Caco-2 (cell line): ENCODE results near the gene TMEM132D. TPM values are rescaled to one million over a fixed set of nuclear protein-coding genes. Genes with fewer than 3 reads are reported as not detected.

Source experiments
- BruUV-seq: library from RNA; stranded (reverse); fragments of 400-500 nt; replicated peaks from 2 replicates; lab custom pipeline; 2021; lab: Mats Ljungman, UMichigan
- CTCF ChIA-PET: fragments of 300-600 bp; sonication (Branson Sonifier 250); formaldehyde crosslinking; loops from one replicate; lab custom pipeline; 2022; ENCODE audit warnings: antibody characterized with exemption; lab: Charles Lee
- POLR2A ChIA-PET: fragments of 300-600 bp; sonication (Branson Sonifier 250); formaldehyde crosslinking; loops from one replicate; lab custom pipeline; 2022; ENCODE audit warnings: antibody characterized with exemption; lab: Charles Lee
- DNase-seq, 2 experiments: peaks; one replicate each; pipeline versions ENCODE4 v3.0.0 to v3.0.0-alpha.2; 2020 to 2022
- H3K27me3 ChIP-seq: replicated peaks from 2 replicates; pipeline ENCODE4 v1.6.0; 2011; ENCODE audit warnings: low read length; ENCODE audit not compliant: control insufficient read depth, insufficient read depth
- H3K36me3 ChIP-seq: 2 replicates; pipeline ENCODE4 v1.5.1; 2011; ENCODE audit warnings: low read length; ENCODE audit not compliant: control insufficient read depth, insufficient read depth
- H3K4me1 ChIP-seq: fragments of 250-450 bp; sonication (Bioruptor Pico); 2 replicates; pipeline ENCODE4 v1.5.1; 2020; ENCODE audit warnings: mild to moderate bottlenecking
- H3K4me3 ChIP-seq: 2 replicates; pipeline ENCODE4 v1.5.1; 2011; ENCODE audit warnings: low read depth, mild to moderate bottlenecking, control low read depth, low read length
- H3K9me3 ChIP-seq: fragments of 250-450 bp; sonication (Bioruptor Pico); 2 replicates; pipeline ENCODE4 v1.5.1; 2020; ENCODE audit warnings: mild to moderate bottlenecking, moderate library complexity
- H3K27ac Mint-ChIP-seq: one replicate; pipeline ENCODE4 v1.8.0; 2022; ENCODE audit warnings: mixed read lengths; ENCODE audit not compliant: unreplicated experiment
- H3K27me3 Mint-ChIP-seq: one replicate; pipeline ENCODE4 v1.8.0; 2022; ENCODE audit warnings: mixed read lengths; ENCODE audit not compliant: insufficient read depth, unreplicated experiment
- H3K36me3 Mint-ChIP-seq: one replicate; pipeline ENCODE4 v1.8.0; 2022; ENCODE audit warnings: mild to moderate bottlenecking, mixed read lengths; ENCODE audit not compliant: insufficient read depth, unreplicated experiment
- H3K4me1 Mint-ChIP-seq: one replicate; pipeline ENCODE4 v1.8.0; 2022; ENCODE audit warnings: low read depth, mixed read lengths; ENCODE audit not compliant: unreplicated experiment
- H3K4me3 Mint-ChIP-seq: one replicate; pipeline ENCODE4 v1.8.0; 2022; ENCODE audit warnings: mild to moderate bottlenecking, moderate library complexity, mixed read lengths; ENCODE audit not compliant: unreplicated experiment
- H3K9me3 Mint-ChIP-seq: one replicate; pipeline ENCODE4 v1.8.0; 2022; ENCODE audit warnings: mixed read lengths; ENCODE audit not compliant: unreplicated experiment
- intact Hi-C: fragments of 100-400 bp; cut with micrococcal nuclease; formaldehyde crosslinking; loops from one replicate; pipeline ENCODE4 v1.10.0; 2022; ENCODE audit not compliant: unreplicated experiment
- total RNA-seq: library from RNA; stranded (reverse); gene quantifications from 2 replicates; pipeline ENCODE4 v1.2.3, GENCODE V29; 2022
- TF ChIP-seq, protein P1 (sequence below), 2 experiments: fragments of 200-600 bp in 1 of 2; IDR thresholded peaks; 1 replicate in 1 of 2; 2 replicates in 1 of 2; pipeline versions ENCODE4 v1.5.1 to v1.8.0; 2011 to 2022; ENCODE audit warnings: antibody characterized with exemption in 1 of 2, control low read depth in 1 of 2, inconsistent platforms in 1 of 2, low read depth in 1 of 2, low read length in 1 of 2, mild to moderate bottlenecking in 1 of 2, moderate library complexity in 1 of 2; ENCODE audit not compliant: insufficient read depth in 1 of 2, severe bottlenecking in 1 of 2, unreplicated experiment in 1 of 2

Gene TMEM132D
- total RNA-seq, 1 experiment from 2014 or later = not detected

DNA sequence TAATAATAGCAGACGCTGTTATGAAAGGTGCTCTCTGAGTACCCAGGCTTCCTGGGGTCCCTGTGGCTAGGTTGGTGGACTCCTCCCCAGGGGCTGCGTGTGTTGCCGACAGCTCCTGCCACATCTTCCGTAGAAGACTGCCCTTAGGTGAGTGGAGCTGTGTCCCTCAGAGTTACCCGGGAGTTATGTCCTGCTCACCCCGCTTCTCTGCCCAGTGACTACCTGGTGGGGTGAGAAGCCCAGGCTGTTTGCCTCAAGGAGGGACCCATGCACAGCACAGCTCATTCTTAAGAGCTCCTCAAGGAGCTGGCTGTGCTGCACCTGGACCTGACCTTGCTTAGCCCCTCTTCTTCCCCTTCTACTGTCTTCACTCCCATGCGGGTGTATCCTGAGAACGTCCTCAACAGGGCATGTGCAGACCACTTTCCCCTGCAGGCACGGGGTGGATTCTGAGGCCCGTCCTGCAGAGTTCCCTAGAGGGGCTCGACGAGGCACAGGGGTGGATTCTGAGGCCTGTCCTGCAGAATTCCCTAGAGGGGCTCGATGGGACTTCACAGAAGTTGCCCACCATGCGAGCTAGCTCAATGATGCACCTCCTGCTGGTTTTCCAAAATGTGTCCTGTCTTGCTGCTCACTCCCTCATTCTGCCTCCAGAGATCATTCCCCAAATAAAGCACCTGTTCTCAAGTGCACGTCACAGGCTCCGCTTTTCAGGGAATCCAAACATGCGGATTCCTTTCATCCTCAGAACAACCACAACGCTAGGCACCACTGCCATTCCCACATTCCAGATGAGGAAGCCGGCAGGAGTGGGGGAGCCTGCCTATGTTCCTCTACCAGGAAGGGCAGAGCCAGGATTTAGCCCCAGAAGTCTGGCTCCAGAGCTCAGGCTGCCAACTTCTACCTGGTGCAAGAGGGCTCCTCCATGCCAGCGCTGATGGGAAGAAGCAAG is 818.7 kb downstream of the TMEM132D start:
- H3K27me3 ChIP-seq = no peaks in the 10 kb centered on the region
- no peak overlapping the region for H3K4me3 ChIP-seq
- Mint-ChIP-seq H3K27me3 (no peaks in the 10 kb centered on the region), H3K36me3 (no peaks in the 10 kb centered on the region), H3K9me3 (peaks cover 9% of the 10 kb centered on the region), H3K27ac (no peak overlapping the region), H3K4me3 (no peak overlapping the region), H3K4me1 (no peaks in the 10 kb centered on the region)
- BruUV-seq = no TSS peak
- TF ChIP-seq, protein P1, sequence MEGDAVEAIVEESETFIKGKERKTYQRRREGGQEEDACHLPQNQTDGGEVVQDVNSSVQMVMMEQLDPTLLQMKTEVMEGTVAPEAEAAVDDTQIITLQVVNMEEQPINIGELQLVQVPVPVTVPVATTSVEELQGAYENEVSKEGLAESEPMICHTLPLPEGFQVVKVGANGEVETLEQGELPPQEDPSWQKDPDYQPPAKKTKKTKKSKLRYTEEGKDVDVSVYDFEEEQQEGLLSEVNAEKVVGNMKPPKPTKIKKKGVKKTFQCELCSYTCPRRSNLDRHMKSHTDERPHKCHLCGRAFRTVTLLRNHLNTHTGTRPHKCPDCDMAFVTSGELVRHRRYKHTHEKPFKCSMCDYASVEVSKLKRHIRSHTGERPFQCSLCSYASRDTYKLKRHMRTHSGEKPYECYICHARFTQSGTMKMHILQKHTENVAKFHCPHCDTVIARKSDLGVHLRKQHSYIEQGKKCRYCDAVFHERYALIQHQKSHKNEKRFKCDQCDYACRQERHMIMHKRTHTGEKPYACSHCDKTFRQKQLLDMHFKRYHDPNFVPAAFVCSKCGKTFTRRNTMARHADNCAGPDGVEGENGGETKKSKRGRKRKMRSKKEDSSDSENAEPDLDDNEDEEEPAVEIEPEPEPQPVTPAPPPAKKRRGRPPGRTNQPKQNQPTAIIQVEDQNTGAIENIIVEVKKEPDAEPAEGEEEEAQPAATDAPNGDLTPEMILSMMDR (IDR thresholded peaks at IDR 0.05; ENCODE audit: insufficient read depth in 1 of 2, low read depth in 1 of 2, low read length in 1 of 2, severe bottlenecking in 1 of 2, unreplicated experiment in 1 of 2) = no peak
- intact Hi-C loops = no loop called here
- H3K9me3 ChIP-seq = no peaks in the 10 kb centered on the region
- ChIA-PET POLR2A (no interaction called here), CTCF (no interaction called here)
- H3K4me1 ChIP-seq = no peaks in the 10 kb centered on the region
- no peak for DNase-seq
- H3K36me3 ChIP-seq = no peaks in the 10 kb centered on the region

DNA sequence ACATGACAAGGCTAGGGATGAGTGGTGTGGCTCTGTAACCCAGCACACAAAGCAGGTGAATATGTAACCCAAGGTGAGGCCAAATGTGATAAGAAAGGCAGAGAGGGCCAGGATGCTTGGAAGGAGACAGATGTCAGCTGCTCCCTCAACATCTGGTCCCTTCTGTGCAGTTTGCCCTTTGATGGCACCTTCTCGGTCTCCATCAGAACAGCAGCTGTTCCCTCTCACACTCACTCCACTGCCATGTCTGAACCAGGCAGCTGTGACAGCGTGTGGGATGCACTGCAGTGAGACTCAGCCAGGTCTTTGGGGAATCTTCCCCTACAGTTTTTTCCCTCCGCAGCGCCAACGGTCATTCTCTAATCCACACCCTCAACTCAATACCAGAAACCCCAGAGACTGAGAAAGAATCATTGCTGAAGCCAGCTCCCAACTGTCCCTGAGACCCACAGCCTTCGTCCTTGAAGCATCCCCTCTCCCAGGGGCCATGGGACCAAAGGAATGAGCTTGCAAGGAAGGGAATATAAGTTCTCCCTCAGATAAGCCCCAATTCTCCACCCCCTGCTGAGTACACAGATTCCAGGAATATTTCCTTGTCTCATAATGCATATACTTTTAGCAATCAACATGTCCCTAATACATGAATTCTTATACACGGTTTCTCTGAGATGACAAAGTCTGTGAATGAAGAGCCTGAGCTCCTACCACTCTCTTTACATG is 820.5 kb downstream of the TMEM132D start:
- H3K4me1 ChIP-seq = no peaks in the 10 kb centered on the region
- Mint-ChIP-seq H3K36me3 (no peaks in the 10 kb centered on the region), H3K27me3 (no peaks in the 10 kb centered on the region), H3K4me1 (no peaks in the 10 kb centered on the region), H3K4me3 (no peak overlapping the region), H3K27ac (no peak overlapping the region), H3K9me3 (peaks cover 9% of the 10 kb centered on the region)
- no peaks in the 10 kb centered on the region for H3K27me3 ChIP-seq
- no peak for DNase-seq
- intact Hi-C loops = no loop called here
- H3K4me3 ChIP-seq = no peak overlapping the region
- ChIA-PET POLR2A (no interaction called here), CTCF (no interaction called here)
- no peaks in the 10 kb centered on the region for H3K36me3 ChIP-seq
- no peaks in the 10 kb centered on the region for H3K9me3 ChIP-seq
- no TSS peak for BruUV-seq
- TF ChIP-seq, protein P1 (IDR thresholded peaks at IDR 0.05; ENCODE audit: insufficient read depth in 1 of 2, low read depth in 1 of 2, low read length in 1 of 2, severe bottlenecking in 1 of 2, unreplicated experiment in 1 of 2) = no peak

DNA sequence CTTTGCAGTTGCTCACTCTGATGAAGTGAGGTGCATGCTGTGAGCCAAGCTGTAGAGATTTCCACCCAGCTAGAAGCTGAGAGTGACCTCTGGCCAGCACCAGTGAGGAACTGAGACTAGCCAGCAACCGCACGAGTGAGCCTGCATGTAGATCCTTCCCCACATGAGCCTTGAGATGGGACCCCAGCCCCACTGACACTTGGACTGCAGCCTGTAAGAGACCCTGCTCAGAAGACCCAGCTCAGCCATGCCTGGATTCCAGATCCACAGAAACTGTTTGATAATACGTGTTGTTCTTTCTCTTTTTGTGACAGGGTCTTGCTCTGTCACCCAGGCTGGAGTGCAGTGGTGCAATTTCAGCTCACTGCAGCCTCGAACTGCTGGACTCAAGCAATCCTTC is 821.4 kb downstream of the TMEM132D start:
- Histone ChIP-seq H3K27me3 (no peaks in the 10 kb centered on the region), H3K36me3 (no peaks in the 10 kb centered on the region), H3K4me3 (no peak overlapping the region), H3K9me3 (no peaks in the 10 kb centered on the region), H3K4me1 (no peaks in the 10 kb centered on the region)
- no peak for DNase-seq
- ChIA-PET POLR2A (no interaction called here), CTCF (no interaction called here)
- BruUV-seq = no TSS peak
- intact Hi-C loops = no loop called here
- H3K9me3 Mint-ChIP-seq = peaks cover 7% of the 10 kb centered on the region
- TF ChIP-seq, protein P1 (IDR thresholded peaks at IDR 0.05; ENCODE audit: insufficient read depth in 1 of 2, low read depth in 1 of 2, low read length in 1 of 2, severe bottlenecking in 1 of 2, unreplicated experiment in 1 of 2) = no peak
- peaks cover 2% of the 10 kb centered on the region for H3K27me3 Mint-ChIP-seq
- H3K4me3 Mint-ChIP-seq = no peak overlapping the region
- no peaks in the 10 kb centered on the region for H3K4me1 Mint-ChIP-seq
- H3K36me3 Mint-ChIP-seq = no peaks in the 10 kb centered on the region
- H3K27ac Mint-ChIP-seq = no peak overlapping the region
